BE2C (cell line): ENCODE measurements around the gene ADAMTS2.

Experiments
- DNase-seq: peaks from one replicate; pipeline ENCODE4 v3.0.0-alpha.2; 2020
- H3K27me3 ChIP-seq: fragments of 250-450 bp; sonication (Bioruptor Pico); 2 replicates; pipeline ENCODE4 v1.5.1; 2020; ENCODE audit warnings: mild to moderate bottlenecking
- H3K36me3 ChIP-seq: fragments of 250-450 bp; sonication (Bioruptor Pico); 2 replicates; pipeline ENCODE4 v1.5.1; 2020; ENCODE audit warnings: mild to moderate bottlenecking
- H3K4me1 ChIP-seq: fragments of 250-450 bp; sonication (Bioruptor Pico); 2 replicates; pipeline ENCODE4 v1.5.1; 2020
- H3K4me3 ChIP-seq: 2 replicates; pipeline ENCODE4 v1.5.1; 2011; ENCODE audit warnings: low read depth, low read length
- H3K9me3 ChIP-seq: fragments of 250-450 bp; sonication (Bioruptor Pico); 2 replicates; pipeline ENCODE4 v1.5.1; 2020
- TF ChIP-seq, protein P1 (sequence below): IDR thresholded peaks from 2 replicates; pipeline ENCODE4 v1.5.1; 2012; ENCODE audit warnings: mild to moderate bottlenecking, low read depth, low read length

Gene ADAMTS2

GRCh38 chr5:179301376-179301775, 43.9 kb downstream of the ADAMTS2 start:
- TF ChIP-seq, protein P1, sequence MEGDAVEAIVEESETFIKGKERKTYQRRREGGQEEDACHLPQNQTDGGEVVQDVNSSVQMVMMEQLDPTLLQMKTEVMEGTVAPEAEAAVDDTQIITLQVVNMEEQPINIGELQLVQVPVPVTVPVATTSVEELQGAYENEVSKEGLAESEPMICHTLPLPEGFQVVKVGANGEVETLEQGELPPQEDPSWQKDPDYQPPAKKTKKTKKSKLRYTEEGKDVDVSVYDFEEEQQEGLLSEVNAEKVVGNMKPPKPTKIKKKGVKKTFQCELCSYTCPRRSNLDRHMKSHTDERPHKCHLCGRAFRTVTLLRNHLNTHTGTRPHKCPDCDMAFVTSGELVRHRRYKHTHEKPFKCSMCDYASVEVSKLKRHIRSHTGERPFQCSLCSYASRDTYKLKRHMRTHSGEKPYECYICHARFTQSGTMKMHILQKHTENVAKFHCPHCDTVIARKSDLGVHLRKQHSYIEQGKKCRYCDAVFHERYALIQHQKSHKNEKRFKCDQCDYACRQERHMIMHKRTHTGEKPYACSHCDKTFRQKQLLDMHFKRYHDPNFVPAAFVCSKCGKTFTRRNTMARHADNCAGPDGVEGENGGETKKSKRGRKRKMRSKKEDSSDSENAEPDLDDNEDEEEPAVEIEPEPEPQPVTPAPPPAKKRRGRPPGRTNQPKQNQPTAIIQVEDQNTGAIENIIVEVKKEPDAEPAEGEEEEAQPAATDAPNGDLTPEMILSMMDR, result no peak
- Histone ChIP-seq H3K27me3 (no peaks in the 10 kb centered on the region), H3K9me3 (no peaks in the 10 kb centered on the region), H3K36me3 (no peaks in the 10 kb centered on the region), H3K4me1 (no peaks in the 10 kb centered on the region), H3K4me3 (no peak overlapping the region)
- DNase-seq, result no peak

DNA sequence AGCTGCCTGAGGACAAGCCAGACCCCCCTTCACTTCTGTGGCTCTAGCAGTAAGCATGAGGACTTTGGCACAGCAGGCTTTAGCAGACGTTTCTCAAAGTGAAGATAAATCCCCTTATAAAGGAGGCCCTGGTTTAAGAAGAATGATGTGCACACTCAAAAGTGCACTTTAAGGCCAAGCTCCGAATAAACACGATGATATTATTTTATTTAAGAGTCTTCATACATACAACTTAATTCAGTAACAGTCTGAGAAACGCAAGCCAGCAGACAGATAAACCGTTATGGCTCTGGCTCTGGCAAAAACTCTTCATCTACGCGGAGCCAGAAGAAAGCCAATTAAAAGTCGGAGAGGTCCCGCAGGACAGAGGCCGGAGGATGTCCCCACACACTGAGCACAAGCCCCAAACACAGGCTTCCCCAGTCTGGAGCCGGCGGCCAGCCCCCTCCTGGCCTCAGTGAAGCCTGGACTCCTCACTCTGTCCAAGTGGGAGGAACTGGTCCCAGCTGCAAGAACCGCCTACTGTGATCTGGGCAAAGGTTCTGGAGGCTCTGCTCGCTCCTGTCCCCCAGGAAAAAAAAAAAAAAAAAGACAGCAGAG, 44.6 kb downstream of the ADAMTS2 start:
- Histone ChIP-seq H3K36me3 (no peaks in the 10 kb centered on the region), H3K4me3 (no peak overlapping the region), H3K9me3 (no peaks in the 10 kb centered on the region), H3K27me3 (no peaks in the 10 kb centered on the region), H3K4me1 (no peaks in the 10 kb centered on the region)
- peak; percentile 4 for DNase-seq
- TF ChIP-seq, protein P1, result no peak

GRCh38 chr5:179298181-179298993, 46.9 kb downstream of the ADAMTS2 start:
- no peak overlapping the region for H3K4me3 ChIP-seq
- H3K4me1 ChIP-seq, result no peaks in the 10 kb centered on the region
- H3K27me3 ChIP-seq, result no peaks in the 10 kb centered on the region
- TF ChIP-seq, protein P1, result no peak
- DNase-seq, result no peak
- H3K9me3 ChIP-seq, result no peaks in the 10 kb centered on the region
- H3K36me3 ChIP-seq, result no peaks in the 10 kb centered on the region

DNA sequence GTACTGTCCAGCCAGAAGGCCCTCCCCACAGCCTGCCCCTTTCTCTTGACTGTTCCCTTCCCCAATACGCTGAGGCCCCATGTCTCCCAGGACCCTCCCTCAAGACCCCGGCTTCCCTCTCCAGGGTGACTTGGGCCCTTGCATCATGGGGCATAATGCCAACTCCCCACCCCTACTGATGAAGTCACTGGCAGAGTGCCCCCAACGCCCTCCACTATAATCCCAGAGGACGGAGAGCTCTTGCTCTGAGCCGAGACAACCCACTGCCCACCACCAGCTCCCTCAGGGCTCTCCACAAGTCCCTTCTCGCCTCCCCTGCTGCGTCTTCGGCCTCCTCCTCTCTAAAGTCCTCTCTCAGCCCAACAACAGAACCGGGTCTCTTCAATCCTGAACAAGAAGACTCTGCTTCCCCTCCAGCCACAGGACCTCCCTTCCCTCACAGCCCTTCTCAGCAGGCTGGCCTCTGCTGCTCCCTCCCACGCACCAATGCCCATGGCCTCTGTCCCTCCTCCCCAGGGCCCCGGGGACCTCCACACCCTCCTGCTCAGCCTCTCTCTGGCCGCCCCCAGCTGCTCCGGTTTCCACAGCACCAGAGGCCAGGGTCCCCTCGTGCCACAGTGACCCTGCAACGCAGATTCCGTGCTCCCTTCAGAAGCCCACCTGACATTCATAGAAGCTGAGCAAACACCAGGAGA, 47.6 kb downstream of the ADAMTS2 start:
- peak; percentile 3 for DNase-seq
- Histone ChIP-seq H3K9me3 (no peaks in the 10 kb centered on the region), H3K36me3 (no peaks in the 10 kb centered on the region), H3K4me3 (no peak overlapping the region), H3K4me1 (no peaks in the 10 kb centered on the region), H3K27me3 (no peaks in the 10 kb centered on the region)
- TF ChIP-seq, protein P1, result no peak

DNA sequence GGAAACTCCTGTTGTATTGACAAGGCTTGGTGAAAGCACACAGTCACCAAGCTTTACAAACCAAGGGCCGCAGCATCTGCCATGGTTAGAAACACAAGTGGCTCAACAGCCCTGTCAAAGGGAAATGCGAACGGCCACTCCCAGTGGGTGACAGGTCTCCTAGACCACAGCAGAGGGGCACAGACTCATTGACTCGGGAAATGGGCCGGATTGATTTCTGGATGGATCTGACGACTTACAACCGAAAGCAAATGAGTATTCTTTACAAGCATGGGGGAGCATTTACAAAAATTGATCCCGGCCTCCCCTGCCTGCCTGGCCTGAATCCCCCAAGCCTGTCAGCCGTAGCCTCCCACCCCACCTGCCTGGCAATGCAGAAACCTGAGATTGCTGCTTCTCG, 48.2 kb downstream of the ADAMTS2 start:
- no peak for DNase-seq
- H3K4me1 ChIP-seq, result no peaks in the 10 kb centered on the region
- no peak overlapping the region for H3K4me3 ChIP-seq
- H3K27me3 ChIP-seq, result no peaks in the 10 kb centered on the region
- H3K36me3 ChIP-seq, result no peaks in the 10 kb centered on the region
- no peaks in the 10 kb centered on the region for H3K9me3 ChIP-seq
- TF ChIP-seq, protein P1, result no peak
